ENCODE measurements around the gene FAM110D.
A peak's percentile ranks its signal among the peaks of the same experiment; 100 is the strongest.

Gene FAM110D

GRCh38 chr1:26158908-26159742 lies at the start of gene FAM110D:
Gene FAM110D, plus strand, starts transcription at chr1:26159079. Its CDS starts 2,213 bp downstream, at chr1:26161292.
- ChIA-PET POLR2A (no interaction called here), CTCF (interaction anchor here (3.4 to 5.0 kb wide), 2 partner anchors 11 to 13 kb away, joined by 19 to 37 read pairs; partner anchors contain the start of gene ZNF593)
- no peak for DNase-seq (ENCODE audit: extremely low spot score)
- no peak for TF ChIP-seq CTCF (IDR thresholded peaks at IDR 0.05; ENCODE audit: control extremely low read depth, extremely low read depth, low read depth, missing control alignments)

DNA sequence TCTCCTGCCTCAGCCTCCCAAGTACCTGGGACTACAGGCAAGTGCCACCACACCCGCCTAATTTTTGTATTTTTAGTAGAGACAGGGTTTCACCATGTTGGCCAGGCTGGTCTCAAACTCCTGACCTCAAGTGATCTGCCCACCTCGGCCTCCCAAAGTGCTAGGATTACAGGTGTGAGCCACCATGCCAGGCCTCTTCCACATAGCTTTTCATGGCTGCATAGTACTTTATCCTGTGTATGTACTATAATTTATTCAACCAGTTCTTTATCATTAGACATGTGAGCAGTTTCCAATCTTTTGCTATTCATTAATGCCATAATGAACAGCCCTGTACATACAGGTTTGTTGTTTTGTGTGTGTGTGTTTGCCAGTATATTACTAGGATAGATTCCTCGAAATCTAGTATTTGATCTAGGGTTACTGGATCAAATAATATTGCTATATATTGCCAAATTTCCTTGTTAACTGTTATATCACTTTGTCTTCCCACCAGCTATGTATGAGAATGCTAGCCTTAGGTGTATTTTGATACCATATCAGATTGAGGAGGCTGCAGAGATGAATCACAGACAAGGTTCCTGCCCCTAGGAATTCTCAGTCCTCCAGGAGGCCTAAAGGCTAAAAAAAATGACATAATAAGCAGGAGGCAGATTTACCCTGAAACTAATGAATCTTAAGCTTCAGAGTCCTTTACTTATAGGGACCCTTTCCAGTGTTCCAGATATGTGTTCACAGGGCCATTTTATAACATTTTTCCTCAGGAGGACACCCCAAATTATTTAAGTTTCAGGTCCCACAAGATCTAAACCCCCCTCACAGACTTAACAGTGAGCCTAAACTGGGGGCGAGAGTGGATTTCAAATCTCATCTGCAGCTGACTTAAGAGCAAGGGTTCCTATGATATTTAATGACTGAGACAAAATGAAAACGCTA lies 49.4 kb upstream of the FAM110D start:
- POLR2A ChIA-PET = no interaction called here
- no peak for DNase-seq (ENCODE audit: extremely low spot score)
- CTCF ChIA-PET = interaction anchor here (0.6 to 10.3 kb wide), 5 partner anchors 30 to 255 kb away, joined by 3 to 115 read pairs (median 4); partner anchors contain the start of genes CEP85 and ZNF593
- no peak for TF ChIP-seq CTCF (IDR thresholded peaks at IDR 0.05; ENCODE audit: control extremely low read depth, extremely low read depth, low read depth, missing control alignments)

DNA sequence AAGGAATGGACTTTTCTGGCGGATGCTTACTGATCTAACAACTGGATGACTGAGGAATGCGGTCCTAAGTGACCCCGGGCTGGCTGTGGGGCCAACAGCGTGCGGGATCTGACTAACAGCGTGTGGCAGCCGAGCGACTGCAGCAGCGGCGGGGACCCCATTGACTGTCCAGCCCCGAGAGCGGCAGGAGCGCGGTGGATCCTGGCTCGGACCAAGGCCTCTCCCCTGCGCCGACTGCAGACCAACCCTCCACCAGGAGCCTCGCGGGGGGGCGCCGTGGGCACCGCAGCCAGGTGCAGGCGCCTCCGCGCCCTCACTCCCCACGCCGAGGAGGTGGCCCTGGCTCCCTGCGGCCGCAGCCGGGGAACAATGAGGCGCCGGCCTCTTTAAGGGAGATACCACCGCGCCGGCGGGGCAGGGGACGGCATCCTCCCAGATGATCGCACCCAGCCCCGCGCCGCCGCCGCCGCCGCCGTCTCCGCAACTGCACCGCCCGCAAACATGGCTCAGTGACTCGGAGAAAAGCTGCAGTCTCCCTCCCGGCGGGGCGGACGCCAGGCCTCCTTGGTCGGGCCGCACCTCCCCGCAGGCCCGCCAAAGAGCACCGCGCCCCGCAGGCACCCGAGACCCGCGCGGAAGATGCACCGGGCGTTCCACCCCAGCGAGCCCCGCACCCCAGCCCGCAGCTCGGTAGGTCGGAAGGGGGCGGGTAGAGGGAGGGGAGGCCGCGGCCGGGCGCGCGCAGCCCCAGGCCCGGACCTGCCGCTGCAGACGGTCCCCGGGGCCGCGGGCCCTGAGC lies 47.9 kb upstream of the FAM110D start:
- ChIA-PET CTCF (interaction anchor here (1.2 to 10.3 kb wide), 3 partner anchors 16 to 45 kb away, joined by 4 to 115 read pairs (median 12); no protein-coding TSS in a partner anchor), POLR2A (interaction anchor here (0.6 to 0.8 kb wide), 2 partner anchors 9 to 205 kb away, joined by 3 to 5 read pairs; no protein-coding TSS in a partner anchor)
- peak; percentile 81 for DNase-seq (ENCODE audit: extremely low spot score)
- TF ChIP-seq CTCF (IDR thresholded peaks at IDR 0.05; ENCODE audit: control extremely low read depth, extremely low read depth, low read depth, missing control alignments) = no peak

DNA sequence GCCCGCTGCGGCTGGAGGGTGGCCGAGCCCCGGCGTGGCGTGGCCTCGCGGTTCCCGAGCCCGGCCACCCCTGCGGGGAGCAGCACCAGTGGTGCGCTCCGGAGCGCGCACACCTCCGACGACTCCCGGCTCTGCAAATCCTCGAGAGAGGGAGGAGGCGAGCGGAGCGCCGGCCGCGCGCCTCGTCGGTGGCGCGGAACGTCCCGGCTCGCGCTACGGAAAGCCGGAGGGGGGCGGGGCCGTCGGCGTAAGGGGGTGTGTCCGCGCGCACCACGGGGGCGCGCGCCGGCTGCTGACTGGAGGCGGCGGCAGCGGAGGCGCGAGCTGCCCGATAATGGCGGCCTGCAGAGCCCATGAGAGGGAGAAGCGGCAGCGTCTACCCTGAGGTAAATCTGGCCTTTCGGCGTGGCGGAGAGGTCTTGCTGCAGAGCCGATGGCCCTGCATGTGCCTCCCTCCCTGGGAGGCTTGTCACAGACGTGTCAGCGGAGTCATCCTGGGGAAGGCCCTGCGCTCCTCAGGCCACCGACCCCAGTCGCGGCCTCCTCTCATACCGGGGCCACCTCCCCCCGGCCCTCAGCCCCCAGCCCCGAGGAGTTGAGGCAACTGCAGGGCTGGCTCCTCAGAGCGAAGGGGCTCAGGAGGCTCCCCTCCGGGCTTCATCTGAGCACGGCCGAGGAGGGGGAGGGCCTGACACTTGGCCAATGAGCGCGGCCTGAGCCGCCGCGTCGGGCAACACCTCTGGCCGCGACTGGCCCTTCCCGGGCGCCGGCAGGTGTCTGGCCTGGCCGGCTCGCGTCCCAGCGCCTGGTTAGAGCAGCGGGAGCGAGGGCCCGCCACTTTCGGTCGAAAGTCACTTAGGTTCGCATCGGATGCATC lies 47.1 kb upstream of the FAM110D start, which contains the start of gene PDIK1L:
Gene PDIK1L, plus strand, starts transcription at position 295 of the 877 bp plus-strand sequence. CDS start 2,485 bp downstream, outside the sequence.
- POLR2A ChIA-PET = interaction anchor here (0.8 kb wide), 1 partner anchor 8 kb away, joined by 3 read pairs; no protein-coding TSS in a partner anchor
- no peak for TF ChIP-seq CTCF (IDR thresholded peaks at IDR 0.05; ENCODE audit: control extremely low read depth, extremely low read depth, low read depth, missing control alignments)
- CTCF ChIA-PET = interaction anchor here (1.2 to 10.3 kb wide), 7 partner anchors 11 to 123 kb away, joined by 4 to 115 read pairs (median 10); partner anchors contain the start of genes C1orf232, CEP85 and ZNF593
- DNase-seq (ENCODE audit: extremely low spot score) = peak; percentile 92

GRCh38 chr1:26112407-26112775 lies 46.5 kb upstream of the FAM110D start:
- ChIA-PET CTCF (interaction anchor here (1.5 to 10.3 kb wide), 6 partner anchors 11 to 122 kb away, joined by 4 to 115 read pairs (median 11); partner anchors contain the start of genes C1orf232, CEP85 and ZNF593), POLR2A (no interaction called here)
- DNase-seq (ENCODE audit: extremely low spot score) = peak; percentile 34
- TF ChIP-seq CTCF (IDR thresholded peaks at IDR 0.05; ENCODE audit: control extremely low read depth, extremely low read depth, low read depth, missing control alignments) = no peak
